K562 (cell line): ENCODE measurements around the gene ABCA4. TPM values are rescaled to one million over a fixed set of nuclear protein-coding genes. Genes with fewer than 3 reads are reported as not detected.

Experiments
- ATAC-seq: fragments of 200-7000 bp; cut with Tn5 transposase; 3 replicates; pipeline ENCODE4 v1.9.1; 2020; ENCODE audit warnings: moderate library complexity
- BruUV-seq: library from RNA; stranded (reverse); fragments of 400-500 nt; replicated peaks from 2 replicates; lab custom pipeline; 2021; lab: Mats Ljungman, UMichigan
- CTCF ChIA-PET: fragments of 300-600 bp; formaldehyde crosslinking; extraction: SDS; loops from one replicate; lab custom pipeline; 2021; ENCODE audit warnings: low intra/inter-chr PET ratio; lab: Yijun Ruan, JAX
- POLR2A ChIA-PET: fragments of 300-600, 350-650 bp; sonication (Branson Sonifier 250); formaldehyde crosslinking; extraction: SDS; loops from one replicate; lab custom pipeline; 2021; ENCODE audit warnings: antibody characterized with exemption, inconsistent platforms; lab: Yijun Ruan, JAX
- DNase-seq, 4 experiments: peaks; one replicate each; pipeline versions ENCODE4 v3.0.0 to v3.0.0-alpha.2; 2011 to 2018; ENCODE audit warnings: low spot score in 3 of 4, mixed read lengths in 3 of 4; ENCODE audit errors: extremely low read depth in 1 of 4
- FAIRE-seq: peaks from 2 replicates; lab custom pipeline; 2011; peaks lifted over from hg19 to GRCh38; lab: Jason Lieb, UNC
- H2AFZ ChIP-seq: 2 replicates; pipeline ENCODE4 v1.6.0; 2011; ENCODE audit warnings: low read depth, low read length, control low read depth, inconsistent platforms
- H3K27ac ChIP-seq: fragments of 200-600 bp; 3 replicates; pipeline ENCODE4 v1.8.0; 2011; ENCODE audit warnings: low read depth, mild to moderate bottlenecking, control low read depth, inconsistent platforms, low read length, moderate library complexity, mixed read lengths; ENCODE audit errors: extremely low read depth
- H3K27me3 ChIP-seq, 2 experiments: fragments of 300-600 bp in 1 of 2; 2 replicates in 1 of 2; 3 replicates in 1 of 2; pipeline versions ENCODE4 v1.6.0 to v1.8.0; 2011; ENCODE audit warnings: inconsistent platforms in 2 of 2, low read length in 2 of 2, mild to moderate bottlenecking in 1 of 2, mixed read lengths in 1 of 2, moderate library complexity in 1 of 2; ENCODE audit not compliant: control insufficient read depth in 2 of 2, insufficient read depth in 2 of 2
- H3K36me3 ChIP-seq: fragments of 300-600 bp; 3 replicates; pipeline ENCODE4 v1.8.0; 2011; ENCODE audit warnings: mild to moderate bottlenecking, low read length, inconsistent platforms; ENCODE audit not compliant: control insufficient read depth, insufficient read depth
- H3K4me1 ChIP-seq, 2 experiments: fragments of 200-600 bp in 1 of 2; replicated peaks in 1 of 2; 2 replicates in 1 of 2; 3 replicates in 1 of 2; pipeline versions ENCODE4 v1.5.1 to v1.8.0; 2011; ENCODE audit warnings: inconsistent platforms in 2 of 2, low read length in 2 of 2, mild to moderate bottlenecking in 1 of 2, mixed read lengths in 1 of 2, moderate library complexity in 1 of 2; ENCODE audit not compliant: control insufficient read depth in 2 of 2, insufficient read depth in 2 of 2
- H3K4me2 ChIP-seq: 2 replicates; pipeline ENCODE4 v1.6.1; 2011; ENCODE audit warnings: low read length, control low read depth, inconsistent platforms, mixed read lengths; ENCODE audit not compliant: insufficient read depth
- H3K4me3 ChIP-seq: fragments of 200-600 bp; sonication (generic), shearing (Covaris generic); 2 replicates; pipeline ENCODE4 v1.5.1; 2016; ENCODE audit warnings: control low read depth, inconsistent platforms
- H3K79me2 ChIP-seq: fragments of 200-600 bp; 3 replicates; pipeline ENCODE4 v1.8.0; 2011; ENCODE audit warnings: low read length, inconsistent platforms; ENCODE audit not compliant: control insufficient read depth, insufficient read depth
- H3K9ac ChIP-seq, 2 experiments: 2 replicates each; pipeline versions ENCODE4 v1.6.0 to v1.6.1; 2011; ENCODE audit warnings: low read depth in 2 of 2, low read length in 2 of 2, control low read depth in 1 of 2, inconsistent platforms in 1 of 2, mild to moderate bottlenecking in 1 of 2, mixed read lengths in 1 of 2; ENCODE audit not compliant: insufficient read depth in 1 of 2
- H3K9me1 ChIP-seq: one replicate; pipeline ENCODE4 v1.6.0; 2011; ENCODE audit warnings: inconsistent platforms, mild to moderate bottlenecking, low read length, moderate library complexity; ENCODE audit not compliant: control insufficient read depth, insufficient read depth
- H3K9me3 ChIP-seq: replicated peaks from 2 replicates; pipeline ENCODE4 v1.5.1; 2011; ENCODE audit warnings: low read depth, low read length, inconsistent platforms; ENCODE audit not compliant: control insufficient read depth, insufficient read depth
- H4K20me1 ChIP-seq: replicated peaks from 2 replicates; pipeline ENCODE4 v1.6.1; 2011; ENCODE audit warnings: low read length, inconsistent platforms, mixed read lengths; ENCODE audit not compliant: control insufficient read depth, insufficient read depth
- CREB5 ChIP-seq: fragments of 250-450 bp; sonication (Bioruptor Pico); IDR thresholded peaks from 2 replicates; pipeline ENCODE4 v1.5.0; 2020; ENCODE audit warnings: mild to moderate bottlenecking
- DACH1 ChIP-seq: fragments of 450-650 bp; IDR thresholded peaks from 2 replicates; pipeline ENCODE4 v1.6.1; 2018; ENCODE audit not compliant: partially characterized antibody
- UBTF ChIP-seq, 2 experiments: IDR thresholded peaks; 2 replicates each; pipeline ENCODE4 v1.6.1; 2012; ENCODE audit warnings: improper control_type of control experiment in 2 of 2, low read depth in 2 of 2, low read length in 2 of 2, borderline replicate concordance in 1 of 2
- ZBTB7A ChIP-seq: IDR thresholded peaks from 2 replicates; pipeline ENCODE4 v1.6.1; 2011; ENCODE audit warnings: low read depth, mild to moderate bottlenecking, low read length, moderate library complexity, borderline replicate concordance; ENCODE audit not compliant: control insufficient read depth
- ZSCAN32 ChIP-seq: fragments of 450-650 bp; formaldehyde crosslinking; IDR thresholded peaks from 2 replicates; pipeline ENCODE4 v1.4.0; 2020; ENCODE audit warnings: mild to moderate bottlenecking, moderate library complexity
- WGBS: fragments of 100-300 bp; shearing (Covaris generic); methylation state at CpG from one replicate; pipeline ENCODE4 v1.1.6; 2016; ENCODE audit warnings: low coverage, mixed read lengths; ENCODE audit not compliant: insufficient coverage; ENCODE audit errors: missing lambda C conversion rate; 5-methylcytosine and 5-hydroxymethylcytosine counted together
- in situ Hi-C: fragments of 300-500 bp; cut with MboI; formaldehyde crosslinking; loops from 4 replicates; pipeline ENCODE4 v1.15.0; 2018; ENCODE audit warnings: inconsistent platforms, mixed read lengths
- intact Hi-C: fragments of 100-400 bp; cut with micrococcal nuclease; formaldehyde crosslinking; loops from 2 replicates; pipeline ENCODE4 v1.14.2; 2022
- polyA plus RNA-seq, 8 experiments: library from polyadenylated mRNA; depleted of rRNA in 4 of 8; stranded (reverse) in 5 of 8; unstranded in 3 of 8; fragments of >200 nt; fragmentation: Nextera tagmentation in 2 of 8; fragmentation: Illumina TruSeq in 1 of 8; extraction: Ambion mirVana in 2 of 8; extraction: Trizol in 1 of 8; gene quantifications; 2 replicates each; pipeline versions ENCODE4 v1.2.1 to v1.2.3, GENCODE V29; 2011 to 2014; ENCODE audit warnings: inconsistent platforms in 1 of 8, missing spikeins in 1 of 8
- total RNA-seq, 7 experiments: library from RNA; depleted of rRNA in 6 of 7; stranded (reverse); fragments of >200 nt in 6 of 7; fragmentation: Illumina TruSeq in 2 of 7; extraction: Trizol in 2 of 7; gene quantifications; 2 replicates each; pipeline versions ENCODE4 v1.2.1 to v1.2.3, GENCODE V29; 2011 to 2021; ENCODE audit warnings: low replicate concordance in 1 of 7
- TF ChIP-seq, protein P1 (sequence below), 2 experiments: fragments of 450-650 bp in 1 of 2; sonication (generic) in 1 of 2; formaldehyde crosslinking in 1 of 2; IDR thresholded peaks in 1 of 2; conservative IDR thresholded peaks in 1 of 2; 2 replicates each; pipeline versions ENCODE4 v1.6.1 to v1.8.1; 2016 to 2023; ENCODE audit warnings: mild to moderate bottlenecking in 2 of 2, moderate library complexity in 2 of 2, inconsistent platforms in 1 of 2, missing genetic modification reagents in 1 of 2

ABCA4 gene
- total and polyA plus RNA-seq, 9 of the 15 experiments (the other 6 are each of a cell fraction or from before 2014, with no cell fraction given): 0.01 to 0.04 TPM; not detected in 7

GRCh38 chr1:94095744-94096469, 25.0 kb downstream of the ABCA4 start:
- intact Hi-C loops: no loop called here
- WGBS: 2% methylated on average over 14 of the region's 14 CpGs
- H3K4me3 ChIP-seq: no peak overlapping the region
- H3K4me1 ChIP-seq: peaks cover 0 to 3% of the 10 kb centered on the region in 2 experiments; a peak in 1 of 5 replicates
- no peak for FAIRE-seq
- no peaks in the 10 kb centered on the region for H3K9me3 ChIP-seq
- H3K79me2 ChIP-seq: no peaks in the 10 kb centered on the region
- H3K4me2 ChIP-seq: no peak overlapping the region
- ChIA-PET CTCF (no interaction called here), POLR2A (interaction anchor here (0.7 kb wide), 1 partner anchor 14 kb away, joined by 3 read pairs; no protein-coding TSS in a partner anchor)
- peaks cover 10 to 57% of the 10 kb centered on the region in 2 experiments; a peak in 4 of 5 replicates for H3K27me3 ChIP-seq
- ATAC-seq: no peak
- BruUV-seq: no TSS peak
- H3K36me3 ChIP-seq: no peaks in the 10 kb centered on the region
- in situ Hi-C loops: no loop called here
- no peak for DNase-seq
- H3K27ac ChIP-seq: no peak overlapping the region
- no peak overlapping the region for H2AFZ ChIP-seq
- H3K9me1 ChIP-seq: no peaks in the 10 kb centered on the region
- no peaks in the 10 kb centered on the region for H4K20me1 ChIP-seq
- H3K9ac ChIP-seq: no peak overlapping the region
- TF ChIP-seq ZBTB7A (no peak), ZSCAN32 (CRISPR knock-in tag) (no peak), UBTF (IDR thresholded peaks at IDR 0.05; ENCODE audit: borderline replicate concordance in 1 of 2, low read depth in 2 of 2, low read length in 2 of 2) (no peak), CREB5 (CRISPR knock-in tag) (no peak), DACH1 (no peak)
- TF ChIP-seq, protein P1, sequence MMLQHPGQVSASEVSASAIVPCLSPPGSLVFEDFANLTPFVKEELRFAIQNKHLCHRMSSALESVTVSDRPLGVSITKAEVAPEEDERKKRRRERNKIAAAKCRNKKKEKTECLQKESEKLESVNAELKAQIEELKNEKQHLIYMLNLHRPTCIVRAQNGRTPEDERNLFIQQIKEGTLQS (IDR thresholded peaks at IDR 0.05): no peak
- TF ChIP-seq, protein P1 (CRISPR knock-in tag; conservative IDR thresholded peaks at IDR 0.05): no peak
